Brain microvascular endothelial cell (primary cell): ENCODE data around the gene CHCHD1.
"Not testable (repeated sequence)": the region's sequence is repeated elsewhere in the genome, so short reads cannot be mapped to it uniquely, and the experiment has no call there.

Experiments used
- DNase-seq: peaks from one replicate; pipeline ENCODE4 v3.0.0-alpha.2; 2020
- H3K27ac ChIP-seq: fragments of 250-450 bp; sonication (Bioruptor Pico); 2 replicates; pipeline ENCODE4 v1.5.1; 2020; ENCODE audit warnings: mild to moderate bottlenecking, moderate library complexity
- H3K27me3 ChIP-seq: fragments of 250-450 bp; sonication (Bioruptor Pico); replicated peaks from 2 replicates; pipeline ENCODE4 v1.5.1; 2020; ENCODE audit warnings: mild to moderate bottlenecking
- H3K36me3 ChIP-seq: fragments of 250-450 bp; sonication (Bioruptor Pico); replicated peaks from 2 replicates; pipeline ENCODE4 v1.5.1; 2020; ENCODE audit warnings: mild to moderate bottlenecking
- H3K4me3 ChIP-seq: 2 replicates; pipeline ENCODE4 v1.5.1; 2011; ENCODE audit warnings: low read depth, mild to moderate bottlenecking, control low read depth, low read length, moderate library complexity
- CTCF ChIP-seq: IDR thresholded peaks from 2 replicates; pipeline ENCODE4 v1.5.1; 2011; ENCODE audit warnings: low read depth, mild to moderate bottlenecking, moderate library complexity, low read length, control low read depth, inconsistent platforms; ENCODE audit errors: missing control alignments
- in situ Hi-C: cut with HindIII; loops from 2 replicates; pipeline ENCODE4 v1.10.0; 2017; ENCODE audit warnings: low sequenced_read_pairs, low pct_ligation_motif_present

The CHCHD1 gene

GRCh38 chr10:73781879-73782748, at the start of gene CHCHD1:
CHCHD1 (plus strand) TSS chr10:73782048; CDS start chr10:73782076, 28 bp downstream.
- TF ChIP-seq CTCF = no peak
- peak within 1 kb of the TSS; percentile 57 for H3K27ac ChIP-seq
- H3K27me3 ChIP-seq = no peaks in the 10 kb centered on the region
- H3K36me3 ChIP-seq = peaks cover 8% of the 10 kb centered on the region
- peak; percentile 84 for DNase-seq
- H3K4me3 ChIP-seq = peak within 1 kb of the TSS; percentile 91
- in situ Hi-C loops = no loop called here

- H3K4me3 ChIP-seq = no peak overlapping the region
- no peaks in the 10 kb centered on the region for H3K27me3 ChIP-seq
- H3K36me3 ChIP-seq = peaks cover 13% of the 10 kb centered on the region
- no peak overlapping the region for H3K27ac ChIP-seq
- TF ChIP-seq CTCF = no peak
- no peak for DNase-seq
- in situ Hi-C loops = no loop called here
Observed at GRCh38 chr10:73732426-73732825, 49.4 kb upstream of the CHCHD1 start.

- no peak for TF ChIP-seq CTCF
- in situ Hi-C loops = no loop called here
- H3K4me3 ChIP-seq = no peak overlapping the region
Observed at GRCh38 chr10:73732931-73733623, 48.8 kb upstream of the CHCHD1 start.

GRCh38 chr10:73734028-73734720, 47.7 kb upstream of the CHCHD1 start:
- H3K36me3 ChIP-seq = peaks cover 11% of the 10 kb centered on the region
- H3K27me3 ChIP-seq = no peaks in the 10 kb centered on the region
- in situ Hi-C loops = no loop called here
- no peak for DNase-seq
- no peak for TF ChIP-seq CTCF
- H3K4me3 ChIP-seq = no peak overlapping the region
- H3K27ac ChIP-seq = no peak overlapping the region

More at GRCh38 chr10:73732931-73733623, 48.8 kb upstream of the CHCHD1 start:
- no peak for DNase-seq
- Histone ChIP-seq H3K36me3 (peaks cover 11% of the 10 kb centered on the region), H3K27ac (no peak overlapping the region), H3K27me3 (no peaks in the 10 kb centered on the region)

- in situ Hi-C loops = no loop called here
- DNase-seq = no peak
- H3K4me3 ChIP-seq = no peak overlapping the region
- H3K27ac ChIP-seq = no peak overlapping the region
- H3K27me3 ChIP-seq = no peaks in the 10 kb centered on the region
- H3K36me3 ChIP-seq = peaks cover 11% of the 10 kb centered on the region
- no peak for TF ChIP-seq CTCF
Observed at GRCh38 chr10:73734796-73735305, 47.0 kb upstream of the CHCHD1 start.

GRCh38 chr10:73740501-73741254, 41.2 kb upstream of the CHCHD1 start:
- H3K27me3 ChIP-seq, DNase-seq, H3K27ac ChIP-seq, H3K36me3 ChIP-seq, H3K4me3 ChIP-seq, in situ Hi-C loops: not testable (repeated sequence)
